SK-N-SH treated with all-trans-retinoic acid at 6 μM for 48 hours (cell line): ENCODE measurements around the gene PRDM11.

ENCODE experiments used
- ARNTL ChIP-seq: fragments of 450-650 bp; formaldehyde crosslinking; IDR thresholded peaks from 2 replicates; pipeline ENCODE4 v1.5.0; 2020; ENCODE audit warnings: low read depth, mild to moderate bottlenecking, moderate library complexity, borderline replicate concordance
- CSDC2 ChIP-seq: fragments of 250-450 bp; sonication (Bioruptor Pico); IDR thresholded peaks from 2 replicates; pipeline ENCODE4 v1.5.0; 2020; ENCODE audit warnings: mild to moderate bottlenecking, moderate library complexity
- ISL1 ChIP-seq: fragments of 250-450 bp; sonication (Bioruptor Pico); IDR thresholded peaks from 2 replicates; pipeline ENCODE4 v2.1.2; 2022; ENCODE audit warnings: mild to moderate bottlenecking, moderate library complexity
- OSR1 ChIP-seq: fragments of 250-450 bp; sonication (Bioruptor Pico); IDR thresholded peaks from 2 replicates; pipeline ENCODE4 v1.8.0; 2022; ENCODE audit warnings: moderate library complexity, mild to moderate bottlenecking, inconsistent platforms
- RARB ChIP-seq: fragments of 250-450 bp; sonication (Bioruptor Pico); IDR thresholded peaks from 2 replicates; pipeline ENCODE4 v1.8.0; 2021; ENCODE audit warnings: mild to moderate bottlenecking, moderate library complexity
- TCF4 ChIP-seq: fragments of 250-450 bp; sonication (Bioruptor Pico); IDR thresholded peaks from 2 replicates; pipeline ENCODE4 v1.8.0; 2021; ENCODE audit warnings: mild to moderate bottlenecking, moderate library complexity, borderline replicate concordance
- TOX ChIP-seq: fragments of 250-450 bp; sonication (Bioruptor Pico); IDR thresholded peaks from 2 replicates; pipeline ENCODE4 v1.8.0; 2021; ENCODE audit warnings: mild to moderate bottlenecking, moderate library complexity, borderline replicate concordance
- ZC3H10 ChIP-seq: fragments of 250-450 bp; sonication (Bioruptor Pico); IDR thresholded peaks from 2 replicates; pipeline ENCODE4 v1.5.1; 2021; ENCODE audit warnings: mild to moderate bottlenecking, moderate library complexity
- ZFP30 ChIP-seq: fragments of 450-650 bp; formaldehyde crosslinking; IDR thresholded peaks from 2 replicates; pipeline ENCODE4 v1.5.0; 2022; ENCODE audit warnings: mild to moderate bottlenecking, moderate library complexity
- TF ChIP-seq, protein P1 (sequence below): fragments of 250-450 bp; sonication (Bioruptor Pico); IDR thresholded peaks from 2 replicates; pipeline ENCODE4 v1.8.0; 2020; ENCODE audit warnings: mild to moderate bottlenecking, moderate library complexity, borderline replicate concordance
- TF ChIP-seq, protein P2 (sequence below): fragments of 250-450 bp; sonication (Bioruptor Pico); IDR thresholded peaks from 2 replicates; pipeline ENCODE4 v1.5.1; 2020; ENCODE audit warnings: low read depth, mild to moderate bottlenecking, moderate library complexity

DNA sequence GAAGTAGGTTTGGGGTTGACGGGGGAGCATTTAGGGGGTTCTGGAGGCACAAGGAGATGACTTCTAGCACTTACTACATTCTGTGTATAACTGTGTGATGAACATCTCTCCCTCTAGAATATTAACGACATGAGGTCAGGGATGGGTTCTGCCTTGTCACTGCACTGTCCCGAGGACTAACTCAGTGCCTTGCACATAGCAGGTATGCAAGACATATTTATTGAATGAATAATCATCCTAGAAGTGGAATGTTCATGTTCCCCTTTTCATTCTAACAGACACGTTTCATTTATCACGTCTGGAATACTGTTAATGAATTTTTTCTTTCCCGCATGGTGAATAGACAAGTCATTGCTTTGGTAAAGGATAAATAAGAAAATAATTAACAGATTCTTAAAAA, 127.1 kb downstream of the PRDM11 start:
- TF ChIP-seq ZC3H10 (CRISPR knock-in tag) (no peak), RARB (CRISPR knock-in tag) (no peak), TOX (CRISPR knock-in tag) (no peak), CSDC2 (CRISPR knock-in tag) (no peak), ARNTL (CRISPR knock-in tag) (no peak), ZFP30 (CRISPR knock-in tag) (no peak), OSR1 (CRISPR knock-in tag) (no peak), TCF4 (CRISPR knock-in tag) (no peak), ISL1 (CRISPR knock-in tag) (no peak)
- TF ChIP-seq, protein P1, sequence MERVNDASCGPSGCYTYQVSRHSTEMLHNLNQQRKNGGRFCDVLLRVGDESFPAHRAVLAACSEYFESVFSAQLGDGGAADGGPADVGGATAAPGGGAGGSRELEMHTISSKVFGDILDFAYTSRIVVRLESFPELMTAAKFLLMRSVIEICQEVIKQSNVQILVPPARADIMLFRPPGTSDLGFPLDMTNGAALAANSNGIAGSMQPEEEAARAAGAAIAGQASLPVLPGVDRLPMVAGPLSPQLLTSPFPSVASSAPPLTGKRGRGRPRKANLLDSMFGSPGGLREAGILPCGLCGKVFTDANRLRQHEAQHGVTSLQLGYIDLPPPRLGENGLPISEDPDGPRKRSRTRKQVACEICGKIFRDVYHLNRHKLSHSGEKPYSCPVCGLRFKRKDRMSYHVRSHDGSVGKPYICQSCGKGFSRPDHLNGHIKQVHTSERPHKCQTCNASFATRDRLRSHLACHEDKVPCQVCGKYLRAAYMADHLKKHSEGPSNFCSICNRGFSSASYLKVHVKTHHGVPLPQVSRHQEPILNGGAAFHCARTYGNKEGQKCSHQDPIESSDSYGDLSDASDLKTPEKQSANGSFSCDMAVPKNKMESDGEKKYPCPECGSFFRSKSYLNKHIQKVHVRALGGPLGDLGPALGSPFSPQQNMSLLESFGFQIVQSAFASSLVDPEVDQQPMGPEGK (CRISPR knock-in tag) = no peak
- TF ChIP-seq, protein P2, sequence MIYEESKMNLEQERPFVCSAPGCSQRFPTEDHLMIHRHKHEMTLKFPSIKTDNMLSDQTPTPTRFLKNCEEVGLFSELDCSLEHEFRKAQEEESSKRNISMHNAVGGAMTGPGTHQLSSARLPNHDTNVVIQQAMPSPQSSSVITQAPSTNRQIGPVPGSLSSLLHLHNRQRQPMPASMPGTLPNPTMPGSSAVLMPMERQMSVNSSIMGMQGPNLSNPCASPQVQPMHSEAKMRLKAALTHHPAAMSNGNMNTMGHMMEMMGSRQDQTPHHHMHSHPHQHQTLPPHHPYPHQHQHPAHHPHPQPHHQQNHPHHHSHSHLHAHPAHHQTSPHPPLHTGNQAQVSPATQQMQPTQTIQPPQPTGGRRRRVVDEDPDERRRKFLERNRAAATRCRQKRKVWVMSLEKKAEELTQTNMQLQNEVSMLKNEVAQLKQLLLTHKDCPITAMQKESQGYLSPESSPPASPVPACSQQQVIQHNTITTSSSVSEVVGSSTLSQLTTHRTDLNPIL (CRISPR knock-in tag) = no peak
